DOHH2 (cell line): Measurements from ENCODE around the gene CLTC.

ENCODE experiments used
- H3F3A ChIP-seq: fragments of 200-600 bp; sonication (generic), shearing (Covaris generic); 2 replicates; pipeline ENCODE4 v1.6.0; 2016; ENCODE audit warnings: antibody characterized with exemption, mild to moderate bottlenecking; ENCODE audit not compliant: control insufficient read depth, insufficient read depth
- H3K27ac ChIP-seq: fragments of 200-600 bp; sonication (generic); 2 replicates; pipeline ENCODE4 v1.5.1; 2014; ENCODE audit warnings: low read depth, mild to moderate bottlenecking, low read length, moderate library complexity
- H3K27me3 ChIP-seq: fragments of 200-600 bp; sonication (generic); 2 replicates; pipeline ENCODE4 v1.6.1; 2014; ENCODE audit warnings: mild to moderate bottlenecking, low read length, mixed read lengths; ENCODE audit not compliant: control insufficient read depth
- H3K36me3 ChIP-seq: fragments of 200-600 bp; sonication (generic); 2 replicates; pipeline ENCODE4 v1.6.1; 2014; ENCODE audit warnings: mild to moderate bottlenecking, low read length, moderate library complexity, mixed read lengths; ENCODE audit not compliant: control insufficient read depth
- H3K4me1 ChIP-seq: fragments of 200-600 bp; sonication (generic); 2 replicates; pipeline ENCODE4 v1.6.1; 2014; ENCODE audit warnings: mild to moderate bottlenecking, low read length, mixed read lengths; ENCODE audit not compliant: control insufficient read depth
- H3K4me2 ChIP-seq: fragments of 200-600 bp; sonication (generic); 2 replicates; pipeline ENCODE4 v1.6.0; 2014; ENCODE audit warnings: mild to moderate bottlenecking, low read length, moderate library complexity
- H3K4me3 ChIP-seq: fragments of 200-600 bp; sonication (generic); 2 replicates; pipeline ENCODE4 v1.5.1; 2014; ENCODE audit warnings: mild to moderate bottlenecking, low read length, mixed read lengths
- H3K79me2 ChIP-seq: fragments of 200-600 bp; sonication (generic); 2 replicates; pipeline ENCODE4 v1.6.1; 2014; ENCODE audit warnings: mild to moderate bottlenecking, low read length, mixed read lengths; ENCODE audit not compliant: control insufficient read depth
- H3K9me2 ChIP-seq: fragments of 200-600 bp; sonication (generic); replicated peaks from 2 replicates; pipeline ENCODE4 v1.6.1; 2014; ENCODE audit warnings: mild to moderate bottlenecking, low read length, mixed read lengths; ENCODE audit not compliant: control insufficient read depth
- H3K9me3 ChIP-seq: fragments of 200-600 bp; sonication (generic); 2 replicates; pipeline ENCODE4 v1.6.1; 2014; ENCODE audit warnings: antibody characterized with exemption, low read length, mixed read lengths; ENCODE audit not compliant: control insufficient read depth, insufficient read depth
- H4K20me1 ChIP-seq: fragments of 200-600 bp; sonication (generic); 2 replicates; pipeline ENCODE4 v1.6.0; 2014; ENCODE audit warnings: low read depth, mild to moderate bottlenecking, antibody characterized with exemption, low read length, moderate library complexity; ENCODE audit not compliant: control insufficient read depth, insufficient read depth
- CTCF ChIP-seq: fragments of 200-600 bp; sonication (generic); IDR thresholded peaks from one replicate; pipeline ENCODE4 v1.5.1; 2014; ENCODE audit warnings: antibody characterized with exemption, mild to moderate bottlenecking, low read depth, low read length; ENCODE audit not compliant: poor library complexity, severe bottlenecking
- EZH2phosphoT487 ChIP-seq: fragments of 200-600 bp; sonication (generic); IDR thresholded peaks from 2 replicates; pipeline ENCODE4 v1.6.1; 2017; ENCODE audit warnings: borderline replicate concordance, mild to moderate bottlenecking, antibody characterized with exemption, low read length, moderate library complexity, mixed read lengths

The CLTC gene

DNA sequence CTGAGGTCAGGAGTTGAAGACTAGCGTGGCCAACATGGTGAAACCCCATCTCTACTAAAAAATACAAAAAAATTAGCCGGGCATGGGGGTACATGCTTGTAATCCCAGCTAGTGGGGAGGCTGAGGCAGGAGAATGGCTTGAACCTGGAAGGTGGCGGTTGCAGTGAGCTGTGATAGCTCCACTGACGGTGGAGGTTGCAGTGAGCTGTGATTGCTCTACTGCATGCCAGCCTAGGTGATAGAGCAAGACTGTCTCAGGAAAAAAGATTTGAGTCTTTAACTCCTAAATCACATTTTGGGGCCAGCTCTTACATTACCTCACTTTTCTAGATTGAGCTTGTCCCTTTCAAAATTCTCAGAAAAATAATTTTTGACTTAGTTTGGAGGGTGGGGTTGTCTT, 102.9 kb downstream of the CLTC start:
- Histone ChIP-seq H3F3A (no peaks in the 10 kb centered on the region), H3K36me3 (no peaks in the 10 kb centered on the region), H3K27ac (no peak overlapping the region), H4K20me1 (no peaks in the 10 kb centered on the region), H3K4me2 (no peak overlapping the region), H3K9me3 (no peaks in the 10 kb centered on the region), H3K4me1 (no peaks in the 10 kb centered on the region), H3K4me3 (no peak overlapping the region), H3K9me2 (no peaks in the 10 kb centered on the region), H3K79me2 (peaks cover 81% of the 10 kb centered on the region), H3K27me3 (no peaks in the 10 kb centered on the region)
- TF ChIP-seq EZH2phosphoT487 (no peak), CTCF (no peak)

GRCh38 chr17:59723041-59723440, 103.3 kb downstream of the CLTC start:
- H3K27ac ChIP-seq, result no peak overlapping the region
- no peaks in the 10 kb centered on the region for H3K36me3 ChIP-seq
- H3K79me2 ChIP-seq, result peaks cover 81% of the 10 kb centered on the region
- no peak overlapping the region for H3K4me2 ChIP-seq
- no peaks in the 10 kb centered on the region for H3K9me2 ChIP-seq
- H3K4me3 ChIP-seq, result no peak overlapping the region
- no peak for TF ChIP-seq CTCF
- TF ChIP-seq EZH2phosphoT487, result no peak
- no peaks in the 10 kb centered on the region for H4K20me1 ChIP-seq
- no peaks in the 10 kb centered on the region for H3K9me3 ChIP-seq
- H3F3A ChIP-seq, result no peaks in the 10 kb centered on the region
- H3K4me1 ChIP-seq, result no peaks in the 10 kb centered on the region
- H3K27me3 ChIP-seq, result no peaks in the 10 kb centered on the region

GRCh38 chr17:59723607-59724006, 103.9 kb downstream of the CLTC start:
- H3K9me2 ChIP-seq, result no peaks in the 10 kb centered on the region
- no peak overlapping the region for H3K27ac ChIP-seq
- H3K9me3 ChIP-seq, result no peaks in the 10 kb centered on the region
- H4K20me1 ChIP-seq, result no peaks in the 10 kb centered on the region
- no peaks in the 10 kb centered on the region for H3F3A ChIP-seq
- H3K36me3 ChIP-seq, result no peaks in the 10 kb centered on the region
- H3K79me2 ChIP-seq, result peaks cover 82% of the 10 kb centered on the region
- no peaks in the 10 kb centered on the region for H3K4me1 ChIP-seq
- TF ChIP-seq CTCF (no peak), EZH2phosphoT487 (no peak)
- H3K4me2 ChIP-seq, result no peak overlapping the region
- no peak overlapping the region for H3K4me3 ChIP-seq
- no peaks in the 10 kb centered on the region for H3K27me3 ChIP-seq

DNA sequence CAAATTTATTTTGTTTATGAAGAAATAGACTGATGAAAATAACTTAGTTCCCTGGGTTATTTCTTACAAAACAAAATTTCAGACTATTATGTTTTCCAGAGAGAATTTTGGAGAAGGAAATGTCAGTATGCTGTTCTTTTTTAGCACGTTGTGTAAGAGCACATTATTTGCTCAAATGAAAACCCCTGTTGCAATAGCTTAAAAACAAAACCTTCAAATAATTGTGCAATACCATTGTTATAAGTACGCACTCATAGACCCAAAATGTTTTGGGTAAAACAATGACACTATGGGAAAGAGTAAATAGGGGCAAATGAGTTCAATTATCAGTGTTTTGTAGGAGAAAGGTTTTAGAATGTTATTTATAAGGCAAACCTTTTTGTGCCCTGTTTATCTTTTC, 106.0 kb downstream of the CLTC start:
- Histone ChIP-seq H3K9me3 (no peaks in the 10 kb centered on the region), H3F3A (0 out of 2 replicates have a peak, but pooled peaks cover 2% of the 10 kb centered on the region), H3K27ac (no peak overlapping the region), H3K4me3 (no peak overlapping the region), H3K27me3 (no peaks in the 10 kb centered on the region), H3K4me1 (peaks cover 5% of the 10 kb centered on the region), H3K9me2 (no peaks in the 10 kb centered on the region), H3K36me3 (no peaks in the 10 kb centered on the region; the same call in 1 of the 2 replicates), H4K20me1 (no peaks in the 10 kb centered on the region), H3K4me2 (no peak overlapping the region), H3K79me2 (peaks cover 74% of the 10 kb centered on the region)
- TF ChIP-seq EZH2phosphoT487 (no peak), CTCF (no peak)
